Psoas muscle (tissue), 8 donors: ENCODE data around the gene SLC25A25. TPM values are rescaled to one million over a fixed set of nuclear protein-coding genes. Genes with fewer than 3 reads are reported as not detected.

Source experiments
- ATAC-seq, 4 donors: fragments of 200-7000 bp; cut with Tn5 transposase; one replicate each; pipeline ENCODE4 v1.9.1; 2020; ENCODE audit warnings: moderate library complexity in 3 of 4, mild to moderate bottlenecking in 2 of 4
- DNase-seq, 2 donors: peaks; one replicate each; pipeline ENCODE4 v3.0.0-alpha.2; 2020
- H3K27ac ChIP-seq: fragments of 200-600 bp; one replicate; pipeline ENCODE4 v1.8.0; 2022
- H3K27me3 ChIP-seq, 3 donors: fragments of 200-600 bp in 1 of 3; one replicate each; pipeline versions ENCODE4 v1.6.1 to v1.8.0; 2013 to 2022; ENCODE audit warnings: low read length in 2 of 3, mild to moderate bottlenecking in 2 of 3, moderate library complexity in 1 of 3; ENCODE audit not compliant: insufficient read depth in 3 of 3
- H3K36me3 ChIP-seq, 2 donors: fragments of 200-600 bp in 1 of 2; one replicate each; pipeline versions ENCODE4 v1.6.1 to v1.8.0; 2013 to 2022; ENCODE audit warnings: low read depth in 1 of 2, mild to moderate bottlenecking in 1 of 2, moderate library complexity in 1 of 2; ENCODE audit not compliant: insufficient read depth in 1 of 2
- H3K4me1 ChIP-seq: fragments of 200-600 bp; one replicate; pipeline ENCODE4 v1.8.0; 2022
- H3K4me3 ChIP-seq: fragments of 200-600 bp; one replicate; pipeline ENCODE4 v1.8.0; 2022; ENCODE audit warnings: mild to moderate bottlenecking
- H3K9me3 ChIP-seq: fragments of 200-600 bp; one replicate; pipeline ENCODE4 v1.8.0; 2022
- WGBS, 3 donors: extraction: QIAGEN DNeasy Blood & Tissue Kit; methylation state at CpG; one replicate each; pipeline versions ENCODE4 v1.1.6 to v1.1.7; 2013; 5-methylcytosine and 5-hydroxymethylcytosine counted together
- intact Hi-C, 2 donors: fragments of 100-400 bp; cut with DNase I; formaldehyde crosslinking; loops; one replicate each; pipeline versions ENCODE4 v1.11.0 to v1.14.2; 2022
- polyA plus RNA-seq, 3 donors: library from polyadenylated mRNA; stranded (reverse); fragments of 200-250 nt; gene quantifications; one replicate each; pipeline ENCODE4 v1.2.3, GENCODE V29; 2013
- total RNA-seq, 4 donors: library from RNA; stranded (reverse); fragmentation: NEBNext Ultra II Directional in 2 of 4; extraction: Animal tissue kit (Norgen Biotek cat#: 25700) in 2 of 4; gene quantifications; one replicate each; pipeline versions ENCODE4 v1.2.1 to v1.2.4, GENCODE V29; 2021 to 2023
- TF ChIP-seq, protein P1 (sequence below): fragments of 200-600 bp; IDR thresholded peaks from one replicate; pipeline ENCODE4 v1.8.0; 2022; ENCODE audit warnings: antibody characterized with exemption
- donor health status: healthy with polysubstance abuse.
- donor health status: DM: no; HTN: no; CAD: no; lungs with moderate emphysema.
- donor health status: Bipolar disorder and iron deficiency.
- donor health status: healthy.
- donor health status: DM: yes; HTN: yes; CAD: no.
- donor health status: DM: no; HTN: no; CAD: no.
- donor health status: DM: no; HTN: no; CAD: no.
- donor health status: DM: yes; HTN: yes; CAD: no.

The SLC25A25 gene
- total and polyA plus RNA-seq, 7 donors: 3.6 to 50.3 (median 10.6) TPM

DNA sequence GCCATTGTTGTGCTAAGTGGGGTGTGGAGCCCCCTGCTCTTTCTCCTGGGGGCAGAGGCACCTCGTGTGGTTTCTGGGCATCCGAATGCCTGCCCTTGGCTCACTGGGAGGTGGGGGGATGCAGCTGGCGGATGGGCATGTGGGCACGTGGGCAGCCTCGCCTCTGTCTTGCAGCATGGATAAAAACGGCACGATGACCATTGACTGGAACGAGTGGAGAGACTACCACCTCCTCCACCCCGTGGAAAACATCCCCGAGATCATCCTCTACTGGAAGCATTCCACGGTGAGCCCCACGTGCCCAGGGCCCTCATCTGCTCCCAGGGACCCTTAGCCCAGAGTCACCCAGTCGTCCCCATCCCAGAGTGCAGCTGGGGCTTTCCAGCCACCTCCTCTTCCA, 34.2 kb downstream of the SLC25A25 start:
- peaks cover 2 to 60% of the 10 kb centered on the region in 2 donors for H3K36me3 ChIP-seq
- no peaks in the 10 kb centered on the region for H3K9me3 ChIP-seq
- DNase-seq (peak in 1 of 2 donors; percentile 57), ATAC-seq (no peak)
- WGBS, 3 donors: 36 to 48% (median 40%) methylated on average over 13 of the region's 13 CpGs
- H3K27ac ChIP-seq: peak overlapping the region; percentile 97
- H3K4me1 ChIP-seq: peaks cover 89% of the 10 kb centered on the region
- no peaks in the 10 kb centered on the region for H3K27me3 ChIP-seq
- intact Hi-C loops: loop anchor here in 1 of 2 donors (5.0 kb wide), 1 partner anchor 45 kb away; no protein-coding TSS in a partner anchor
- TF ChIP-seq, protein P1, sequence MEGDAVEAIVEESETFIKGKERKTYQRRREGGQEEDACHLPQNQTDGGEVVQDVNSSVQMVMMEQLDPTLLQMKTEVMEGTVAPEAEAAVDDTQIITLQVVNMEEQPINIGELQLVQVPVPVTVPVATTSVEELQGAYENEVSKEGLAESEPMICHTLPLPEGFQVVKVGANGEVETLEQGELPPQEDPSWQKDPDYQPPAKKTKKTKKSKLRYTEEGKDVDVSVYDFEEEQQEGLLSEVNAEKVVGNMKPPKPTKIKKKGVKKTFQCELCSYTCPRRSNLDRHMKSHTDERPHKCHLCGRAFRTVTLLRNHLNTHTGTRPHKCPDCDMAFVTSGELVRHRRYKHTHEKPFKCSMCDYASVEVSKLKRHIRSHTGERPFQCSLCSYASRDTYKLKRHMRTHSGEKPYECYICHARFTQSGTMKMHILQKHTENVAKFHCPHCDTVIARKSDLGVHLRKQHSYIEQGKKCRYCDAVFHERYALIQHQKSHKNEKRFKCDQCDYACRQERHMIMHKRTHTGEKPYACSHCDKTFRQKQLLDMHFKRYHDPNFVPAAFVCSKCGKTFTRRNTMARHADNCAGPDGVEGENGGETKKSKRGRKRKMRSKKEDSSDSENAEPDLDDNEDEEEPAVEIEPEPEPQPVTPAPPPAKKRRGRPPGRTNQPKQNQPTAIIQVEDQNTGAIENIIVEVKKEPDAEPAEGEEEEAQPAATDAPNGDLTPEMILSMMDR: no peak
- peak overlapping the region; percentile 70 for H3K4me3 ChIP-seq

DNA sequence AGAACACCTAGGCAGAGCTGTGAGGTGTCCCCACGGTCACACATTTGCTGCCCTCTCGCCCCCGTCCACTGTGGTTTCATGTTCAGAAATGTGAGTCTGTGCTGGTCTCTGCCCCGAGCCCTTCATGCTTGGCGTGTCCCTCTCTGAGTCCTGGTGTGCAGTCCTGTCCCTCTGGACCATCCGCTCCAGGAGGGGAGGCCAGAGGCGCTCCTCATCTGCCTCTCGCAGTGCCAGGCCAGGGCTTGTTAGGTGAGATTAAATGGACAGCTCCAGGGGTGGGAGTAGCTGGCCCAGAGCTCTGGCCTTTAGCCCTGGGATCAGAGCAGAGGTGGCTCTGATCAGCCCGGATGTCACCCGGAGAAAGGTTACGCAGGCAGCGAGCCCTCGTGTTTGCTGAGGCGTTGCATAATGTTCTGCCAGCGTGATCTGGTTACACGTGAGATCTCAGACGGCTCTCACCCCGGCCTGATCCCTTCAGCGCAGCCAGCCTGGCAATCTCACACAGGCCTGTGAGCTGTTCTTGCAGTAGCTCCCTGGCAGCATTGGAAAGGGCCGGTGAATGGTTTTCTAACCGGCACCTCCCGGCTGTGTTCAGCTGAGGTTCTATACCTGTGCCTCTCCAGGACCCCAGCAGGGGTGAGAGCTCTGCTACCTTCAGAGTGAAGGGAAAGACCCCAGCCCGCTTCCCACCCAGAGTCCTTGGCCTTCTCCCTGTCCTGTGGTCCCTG, 35.0 kb downstream of the SLC25A25 start:
- H3K27ac ChIP-seq: peak overlapping the region; percentile 97
- ATAC-seq: peak; percentile 48 to 59 (median 56)

DNA sequence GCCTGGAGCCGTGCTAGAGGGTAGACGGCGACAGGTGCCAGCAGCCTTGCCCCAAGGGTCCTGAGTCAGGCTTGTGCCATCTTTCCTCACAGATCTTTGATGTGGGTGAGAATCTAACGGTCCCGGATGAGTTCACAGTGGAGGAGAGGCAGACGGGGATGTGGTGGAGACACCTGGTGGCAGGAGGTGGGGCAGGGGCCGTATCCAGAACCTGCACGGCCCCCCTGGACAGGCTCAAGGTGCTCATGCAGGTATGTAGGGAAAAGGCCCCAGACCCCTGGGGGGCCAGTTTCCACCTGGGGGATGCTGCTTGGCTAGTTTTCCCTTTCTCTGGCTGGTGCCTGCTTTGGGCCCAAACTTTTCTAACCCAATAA, 35.5 kb downstream of the SLC25A25 start:
- peaks cover 2 to 74% of the 10 kb centered on the region in 2 donors for H3K36me3 ChIP-seq
- H3K4me1 ChIP-seq: peaks cover 92% of the 10 kb centered on the region
- TF ChIP-seq, protein P1: no peak
- no peaks in the 10 kb centered on the region for H3K9me3 ChIP-seq
- 23 to 46% (median 27%) methylated on average over 8 of the region's 8 CpGs for WGBS, 3 donors
- intact Hi-C loops: loop anchor here in 1 of 2 donors (5.0 kb wide), 1 partner anchor 46 kb away; no protein-coding TSS in a partner anchor
- DNase-seq (no peak), ATAC-seq (peak; percentile 7 to 13 (median 12))
- peak overlapping the region; percentile 24 for H3K4me3 ChIP-seq
- peak overlapping the region; percentile 97 for H3K27ac ChIP-seq
- H3K27me3 ChIP-seq: no peaks in the 10 kb centered on the region

More for the DNA sequence above, 35.0 kb downstream of the SLC25A25 start:
- Histone ChIP-seq H3K27me3 (no peaks in the 10 kb centered on the region), H3K4me3 (peak overlapping the region; percentile 70), H3K4me1 (peaks cover 89% of the 10 kb centered on the region), H3K9me3 (no peaks in the 10 kb centered on the region), H3K36me3 (peaks cover 2 to 69% of the 10 kb centered on the region in 2 donors)
- intact Hi-C loops: loop anchor here in 1 of 2 donors (5.0 kb wide), 1 partner anchor 46 kb away; no protein-coding TSS in a partner anchor
- TF ChIP-seq, protein P1: no peak
- 35 to 50% (median 42%) methylated on average over 23 of the region's 23 CpGs for WGBS, 3 donors
- peak; percentile 82 to 95 for DNase-seq

DNA sequence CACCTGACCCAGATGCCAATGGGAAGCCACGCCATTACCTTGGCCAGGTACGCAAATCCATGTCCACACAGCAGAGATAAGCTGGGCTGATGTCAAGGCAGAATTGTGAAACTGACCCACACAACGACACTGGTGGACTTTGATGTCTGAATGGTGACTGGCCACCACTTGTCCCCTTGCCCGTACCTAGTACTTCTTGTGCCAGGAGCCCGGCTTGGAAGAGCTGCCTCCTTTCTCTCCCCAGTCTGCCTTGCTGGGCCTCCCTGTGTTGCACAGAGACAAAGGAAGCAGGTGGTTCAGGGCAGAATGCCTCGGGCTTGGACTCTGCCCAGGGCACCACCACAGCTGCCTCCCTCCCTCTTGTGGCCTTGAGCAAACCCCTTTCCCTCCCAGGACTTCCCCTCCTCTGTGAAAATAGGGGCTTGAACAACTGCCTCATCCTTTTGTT, 36.2 kb downstream of the SLC25A25 start:
- no peaks in the 10 kb centered on the region for H3K9me3 ChIP-seq
- ATAC-seq (peak; percentile 38 to 47 (median 43)), DNase-seq (peak; percentile 69 to 88)
- H3K27me3 ChIP-seq: no peaks in the 10 kb centered on the region
- H3K4me3 ChIP-seq: peak overlapping the region; percentile 24
- WGBS, 3 donors: 23 to 31% (median 25%) methylated on average over 6 of the region's 6 CpGs
- H3K36me3 ChIP-seq: peaks cover 2 to 80% of the 10 kb centered on the region in 2 donors
- H3K27ac ChIP-seq: peak overlapping the region; percentile 97
- TF ChIP-seq, protein P1: no peak
- peaks cover 94% of the 10 kb centered on the region for H3K4me1 ChIP-seq
- intact Hi-C loops: loop anchor here in 1 of 2 donors (5.0 kb wide), 1 partner anchor 47 kb away; no protein-coding TSS in a partner anchor
